Midbrain (tissue), 1 donor: ENCODE measurements around the gene HMSD.
A peak's percentile ranks its signal among the peaks of the same experiment; 100 is the strongest.

Experiments used
- DNase-seq: peaks from one replicate; lab custom pipeline; 2025; lab: John Stamatoyannopoulos, UW

Gene HMSD

GRCh38 chr18:63956755-63957154 is 7.7 kb downstream of the HMSD start:
- no peak for DNase-seq

- DNase-seq = no peak
Observed at GRCh38 chr18:63960891-63961290, 11.8 kb downstream of the HMSD start.

GRCh38 chr18:63961435-63961980 is 12.4 kb downstream of the HMSD start:
- DNase-seq = no peak

GRCh38 chr18:63962137-63962536 is 13.0 kb downstream of the HMSD start:
- DNase-seq = no peak

- peak; percentile 46 for DNase-seq
Observed at GRCh38 chr18:63963615-63964256, 14.6 kb downstream of the HMSD start.

GRCh38 chr18:63964908-63965307 is 15.8 kb downstream of the HMSD start:
- DNase-seq = no peak

- DNase-seq = no peak
Observed at GRCh38 chr18:63965716-63966330, 16.7 kb downstream of the HMSD start.

GRCh38 chr18:63969942-63970808 is 21.1 kb downstream of the HMSD start, which contains the start of gene SERPINB8:
TSS of gene SERPINB8 (plus strand) at chr18:63970081. CDS start at chr18:63978309, 8,228 bp downstream.
- peak; percentile 94 for DNase-seq

- DNase-seq = peak; percentile 49
Observed at GRCh38 chr18:63970809-63971205, 21.7 kb downstream of the HMSD start.

- peak; percentile 7 for DNase-seq
Observed at GRCh38 chr18:63971320-63972001, 22.4 kb downstream of the HMSD start.

- DNase-seq = no peak
Observed at GRCh38 chr18:63972002-63972376, 22.9 kb downstream of the HMSD start.

GRCh38 chr18:63974991-63975390 is 25.9 kb downstream of the HMSD start:
- DNase-seq = peak; percentile 28

- no peak for DNase-seq
Observed at GRCh38 chr18:63975628-63976027, 26.5 kb downstream of the HMSD start.

GRCh38 chr18:63977040-63977439 is 27.9 kb downstream of the HMSD start:
- no peak for DNase-seq

GRCh38 chr18:63979409-63979920 is 30.4 kb downstream of the HMSD start:
- DNase-seq = peak; percentile 72

- DNase-seq = no peak
Observed at GRCh38 chr18:63980027-63980426, 30.9 kb downstream of the HMSD start.

GRCh38 chr18:63980896-63981460 is 31.9 kb downstream of the HMSD start:
- DNase-seq = peak; percentile 6

- no peak for DNase-seq
Observed at GRCh38 chr18:63981719-63982118, 32.6 kb downstream of the HMSD start.

- no peak for DNase-seq
Observed at GRCh38 chr18:63982361-63982760, 33.3 kb downstream of the HMSD start.

- no peak for DNase-seq
Observed at GRCh38 chr18:63986885-63987284, 37.8 kb downstream of the HMSD start.

- no peak for DNase-seq
Observed at GRCh38 chr18:63987743-63988142, 38.6 kb downstream of the HMSD start.
